Endodermal cell (in vitro differentiated cells): ENCODE measurements around the gene SYCN. TPM values are rescaled to one million over a fixed set of nuclear protein-coding genes. Genes with fewer than 3 reads are reported as not detected.
A peak's percentile ranks its signal among the peaks of the same experiment; 100 is the strongest.

Source experiments
- DNase-seq: peaks from one replicate; pipeline ENCODE4 v3.0.0-alpha.2; 2017
- H3K27ac ChIP-seq: 2 replicates; pipeline ENCODE4 v1.5.1; 2013; ENCODE audit warnings: mild to moderate bottlenecking, low read depth, low read length, moderate library complexity
- H3K27me3 ChIP-seq: 2 replicates; pipeline ENCODE4 v1.6.1; 2013; ENCODE audit warnings: mild to moderate bottlenecking, low read length, moderate library complexity; ENCODE audit not compliant: insufficient read depth, control insufficient read depth, poor library complexity, severe bottlenecking
- H3K36me3 ChIP-seq: 2 replicates; pipeline ENCODE4 v1.7.0; 2013; ENCODE audit warnings: mild to moderate bottlenecking, low read length, moderate library complexity; ENCODE audit not compliant: control insufficient read depth, insufficient read depth
- H3K4me1 ChIP-seq: one replicate; pipeline ENCODE4 v1.7.0; 2013; ENCODE audit warnings: low read length; ENCODE audit not compliant: control insufficient read depth, insufficient read depth
- H3K4me3 ChIP-seq: 2 replicates; pipeline ENCODE4 v1.5.1; 2013; ENCODE audit warnings: mild to moderate bottlenecking, low read length, moderate library complexity
- H3K9ac ChIP-seq: 2 replicates; pipeline ENCODE4 v1.6.1; 2013; ENCODE audit warnings: mild to moderate bottlenecking, low read length, moderate library complexity; ENCODE audit not compliant: poor library complexity, severe bottlenecking; ENCODE audit errors: extremely low read depth
- H3K9me3 ChIP-seq: 2 replicates; pipeline ENCODE4 v1.6.1; 2013; ENCODE audit warnings: mild to moderate bottlenecking, low read length, moderate library complexity; ENCODE audit not compliant: control insufficient read depth
- H3K27ac Mint-ChIP-seq: 2 replicates; pipeline ENCODE4 v1.8.0; 2020; ENCODE audit warnings: mixed read lengths
- H3K27me3 Mint-ChIP-seq: 2 replicates; pipeline ENCODE4 v1.8.0; 2021; ENCODE audit warnings: mild to moderate bottlenecking, mixed read lengths; ENCODE audit not compliant: insufficient read depth
- H3K36me3 Mint-ChIP-seq: 2 replicates; pipeline ENCODE4 v1.8.0; 2020; ENCODE audit warnings: low read depth, mixed read lengths
- H3K4me1 Mint-ChIP-seq: 2 replicates; pipeline ENCODE4 v1.8.0; 2020; ENCODE audit warnings: mixed read lengths
- H3K4me3 Mint-ChIP-seq: 2 replicates; pipeline ENCODE4 v1.8.0; 2020; ENCODE audit warnings: mild to moderate bottlenecking, moderate library complexity, mixed read lengths
- H3K9me3 Mint-ChIP-seq: 2 replicates; pipeline ENCODE4 v1.8.0; 2020; ENCODE audit warnings: mild to moderate bottlenecking, mixed read lengths
- WGBS, 2 experiments: methylation state at CpG; one replicate each; pipeline versions ENCODE4 v1.1.5 to v1.1.7; 2013; ENCODE audit warnings: missing lambda C conversion rate in 2 of 2, mixed read lengths in 1 of 2; ENCODE audit not compliant: insufficient coverage in 1 of 2, insufficient read length in 1 of 2; 5-methylcytosine and 5-hydroxymethylcytosine counted together
- total RNA-seq, 2 donors: library from RNA; stranded (reverse); fragmentation: NEBNext Ultra II Directional in 1 of 2; extraction: Animal tissue kit (Norgen Biotek cat#: 25700) in 1 of 2; gene quantifications; 2 replicates in 1 of 2; 3 replicates in 1 of 2; pipeline ENCODE4 v1.2.1, GENCODE V29; 2021
- TF ChIP-seq, protein P1 (sequence below): fragments of 200-600 bp; sonication (generic); conservative IDR thresholded peaks from 2 replicates; pipeline ENCODE4 v1.5.0; 2021; ENCODE audit warnings: antibody characterized with exemption, mild to moderate bottlenecking

SYCN gene
- total RNA-seq, 2 donors from 2014 or later, result not detected

DNA sequence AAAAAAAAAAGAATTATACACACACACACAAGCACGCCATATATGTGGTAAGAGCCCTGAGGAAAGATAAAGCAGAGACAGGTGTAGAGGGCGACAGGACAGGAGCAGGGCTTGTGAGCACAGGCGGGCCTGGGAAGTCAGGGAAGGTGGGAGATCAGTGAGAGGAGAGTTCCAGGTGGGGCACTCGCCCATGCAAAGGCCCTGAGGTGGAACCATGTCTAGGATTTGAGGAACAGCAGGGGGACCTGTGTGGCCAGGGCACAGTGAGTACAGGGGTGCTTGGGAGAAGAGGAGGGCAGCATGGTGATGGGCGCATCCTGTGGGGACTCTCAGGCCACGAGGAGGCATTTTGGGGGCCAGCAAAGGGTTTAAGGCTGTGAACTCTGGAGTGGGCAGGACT is 39.8 kb downstream of the SYCN start:
- 93 to 100% methylated on average over 3 to 6 of the region's 6 CpGs for WGBS, 2 experiments
- Mint-ChIP-seq H3K27ac (peak overlapping the region; percentile 79), H3K4me1 (no peaks in the 10 kb centered on the region), H3K9me3 (no peaks in the 10 kb centered on the region), H3K27me3 (no peaks in the 10 kb centered on the region), H3K36me3 (peaks cover 5% of the 10 kb centered on the region), H3K4me3 (no peak overlapping the region)
- Histone ChIP-seq H3K4me1 (no peaks in the 10 kb centered on the region), H3K9ac (no peak overlapping the region), H3K27ac (no peak overlapping the region), H3K27me3 (no peaks in the 10 kb centered on the region), H3K36me3 (no peaks in the 10 kb centered on the region), H3K9me3 (no peaks in the 10 kb centered on the region), H3K4me3 (no peak overlapping the region)
- DNase-seq, result no peak
- TF ChIP-seq, protein P1, sequence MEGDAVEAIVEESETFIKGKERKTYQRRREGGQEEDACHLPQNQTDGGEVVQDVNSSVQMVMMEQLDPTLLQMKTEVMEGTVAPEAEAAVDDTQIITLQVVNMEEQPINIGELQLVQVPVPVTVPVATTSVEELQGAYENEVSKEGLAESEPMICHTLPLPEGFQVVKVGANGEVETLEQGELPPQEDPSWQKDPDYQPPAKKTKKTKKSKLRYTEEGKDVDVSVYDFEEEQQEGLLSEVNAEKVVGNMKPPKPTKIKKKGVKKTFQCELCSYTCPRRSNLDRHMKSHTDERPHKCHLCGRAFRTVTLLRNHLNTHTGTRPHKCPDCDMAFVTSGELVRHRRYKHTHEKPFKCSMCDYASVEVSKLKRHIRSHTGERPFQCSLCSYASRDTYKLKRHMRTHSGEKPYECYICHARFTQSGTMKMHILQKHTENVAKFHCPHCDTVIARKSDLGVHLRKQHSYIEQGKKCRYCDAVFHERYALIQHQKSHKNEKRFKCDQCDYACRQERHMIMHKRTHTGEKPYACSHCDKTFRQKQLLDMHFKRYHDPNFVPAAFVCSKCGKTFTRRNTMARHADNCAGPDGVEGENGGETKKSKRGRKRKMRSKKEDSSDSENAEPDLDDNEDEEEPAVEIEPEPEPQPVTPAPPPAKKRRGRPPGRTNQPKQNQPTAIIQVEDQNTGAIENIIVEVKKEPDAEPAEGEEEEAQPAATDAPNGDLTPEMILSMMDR, result no peak

DNA sequence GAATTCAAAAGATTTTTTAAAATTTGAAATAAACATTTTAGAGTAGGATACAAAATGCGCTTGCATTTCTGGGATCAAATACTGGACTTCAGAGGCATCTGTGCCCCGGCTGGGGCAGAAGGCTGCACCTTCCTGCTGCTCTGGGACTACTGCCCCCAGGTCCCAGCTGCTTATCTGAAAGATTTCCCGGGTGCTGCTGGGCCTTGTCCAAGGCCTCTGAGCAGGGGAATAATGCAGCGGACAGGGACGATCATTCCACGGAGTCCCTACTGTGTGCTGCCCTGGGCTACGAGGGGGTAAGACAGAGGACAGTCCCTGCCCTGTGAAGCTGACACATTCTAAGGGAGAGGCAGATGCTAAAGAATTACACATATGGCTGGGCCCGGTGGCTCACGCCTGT is 40.4 kb downstream of the SYCN start:
- H3K4me3 Mint-ChIP-seq, result no peak overlapping the region
- no peaks in the 10 kb centered on the region for H3K9me3 ChIP-seq
- no peak overlapping the region for H3K9ac ChIP-seq
- H3K27me3 ChIP-seq, result no peaks in the 10 kb centered on the region
- H3K4me1 Mint-ChIP-seq, result no peaks in the 10 kb centered on the region
- H3K27ac Mint-ChIP-seq, result no peak overlapping the region
- WGBS, 2 experiments, result 93 to 95% methylated on average over 8 to 9 of the region's 9 CpGs
- no peak overlapping the region for H3K27ac ChIP-seq
- H3K36me3 Mint-ChIP-seq, result no peaks in the 10 kb centered on the region
- H3K9me3 Mint-ChIP-seq, result no peaks in the 10 kb centered on the region
- no peak for DNase-seq
- H3K36me3 ChIP-seq, result peaks cover 4% of the 10 kb centered on the region
- H3K27me3 Mint-ChIP-seq, result no peaks in the 10 kb centered on the region
- no peaks in the 10 kb centered on the region for H3K4me1 ChIP-seq
- no peak overlapping the region for H3K4me3 ChIP-seq
- TF ChIP-seq, protein P1, result no peak

DNA sequence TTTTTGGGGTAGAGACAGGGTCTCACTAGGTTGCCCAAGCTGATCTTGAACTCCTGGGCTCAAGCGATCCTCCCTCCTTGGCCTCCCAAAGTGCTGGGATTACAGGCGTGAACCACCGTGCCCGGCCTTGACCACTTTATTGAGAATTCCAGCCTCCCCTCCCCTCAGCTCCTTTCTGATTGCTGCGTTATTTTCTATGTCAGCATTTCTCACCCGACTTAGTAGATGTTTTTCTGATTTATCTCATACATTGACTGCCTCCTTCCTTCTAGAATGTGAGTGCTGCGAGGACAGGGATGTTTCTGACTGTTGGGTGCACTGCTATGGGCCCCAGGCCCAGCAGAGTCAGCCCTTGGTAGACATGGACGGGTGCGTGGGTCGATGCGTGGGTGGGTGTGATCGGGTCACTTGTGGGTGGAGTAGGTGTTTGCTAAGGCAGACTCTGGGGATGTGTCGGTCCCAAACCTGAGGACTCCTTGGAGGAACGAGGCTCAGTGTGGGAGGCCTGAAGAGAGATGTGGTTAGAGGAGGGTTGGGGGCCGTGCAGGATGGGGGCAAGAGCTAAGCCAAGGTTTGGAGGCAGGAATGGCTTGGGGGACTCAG is 41.5 kb downstream of the SYCN start:
- Histone ChIP-seq H3K9ac (no peak overlapping the region), H3K4me3 (no peak overlapping the region), H3K27ac (no peak overlapping the region), H3K9me3 (no peaks in the 10 kb centered on the region), H3K27me3 (no peaks in the 10 kb centered on the region), H3K36me3 (peaks cover 4% of the 10 kb centered on the region), H3K4me1 (no peaks in the 10 kb centered on the region)
- Mint-ChIP-seq H3K4me1 (no peaks in the 10 kb centered on the region), H3K4me3 (no peak overlapping the region), H3K27ac (peak overlapping the region; percentile 34), H3K9me3 (no peaks in the 10 kb centered on the region), H3K27me3 (no peaks in the 10 kb centered on the region), H3K36me3 (no peaks in the 10 kb centered on the region)
- WGBS, 2 experiments, result 87 to 96% methylated on average over 13 to 15 of the region's 15 CpGs
- TF ChIP-seq, protein P1, result no peak
- no peak for DNase-seq
